Activated T-helper 1 cell treated with anti-CD3 and anti-CD28 coated beads, Interleukin-12 subunit alpha, Interleukin-12 subunit beta, Interleukin-2, Interleukin-4 antibody, amounts not matched to agents 30 ng/mL and 10 ng/mL and 1 ng/mL, durations not matched to agents 14 hours and 24 hours and 36 hours (primary cell): Measurements from ENCODE around the gene METTL4. TPM values are rescaled to one million over a fixed set of nuclear protein-coding genes. Genes with fewer than 3 reads are reported as not detected.

Experiments
- DNase-seq: peaks from one replicate; pipeline ENCODE4 v3.0.0; 2021; ENCODE audit warnings: low spot score
- H3K27ac Mint-ChIP-seq: one replicate; pipeline ENCODE4 v1.8.0; 2021; ENCODE audit warnings: mild to moderate bottlenecking, mixed read lengths
- H3K27me3 Mint-ChIP-seq: one replicate; pipeline ENCODE4 v1.8.0; 2022; ENCODE audit warnings: mild to moderate bottlenecking, moderate library complexity, mixed read lengths; ENCODE audit not compliant: insufficient read depth
- H3K36me3 Mint-ChIP-seq: one replicate; pipeline ENCODE4 v1.8.0; 2021; ENCODE audit warnings: low read depth, mixed read lengths
- H3K4me1 Mint-ChIP-seq: one replicate; pipeline ENCODE4 v1.8.0; 2021; ENCODE audit warnings: low read depth, mixed read lengths
- H3K4me3 Mint-ChIP-seq: one replicate; pipeline ENCODE4 v1.8.0; 2021; ENCODE audit warnings: mild to moderate bottlenecking, moderate library complexity, mixed read lengths
- H3K9me3 Mint-ChIP-seq: one replicate; pipeline ENCODE4 v1.8.0; 2021; ENCODE audit warnings: mixed read lengths
- intact Hi-C: fragments of 100-400 bp; cut with micrococcal nuclease; formaldehyde crosslinking; loops from one replicate; pipeline ENCODE4 v1.15.1; 2024
- total RNA-seq: library from RNA; stranded (reverse); gene quantifications from 2 replicates; pipeline ENCODE4 v1.2.3, GENCODE V29; 2022

Gene METTL4, protein sequence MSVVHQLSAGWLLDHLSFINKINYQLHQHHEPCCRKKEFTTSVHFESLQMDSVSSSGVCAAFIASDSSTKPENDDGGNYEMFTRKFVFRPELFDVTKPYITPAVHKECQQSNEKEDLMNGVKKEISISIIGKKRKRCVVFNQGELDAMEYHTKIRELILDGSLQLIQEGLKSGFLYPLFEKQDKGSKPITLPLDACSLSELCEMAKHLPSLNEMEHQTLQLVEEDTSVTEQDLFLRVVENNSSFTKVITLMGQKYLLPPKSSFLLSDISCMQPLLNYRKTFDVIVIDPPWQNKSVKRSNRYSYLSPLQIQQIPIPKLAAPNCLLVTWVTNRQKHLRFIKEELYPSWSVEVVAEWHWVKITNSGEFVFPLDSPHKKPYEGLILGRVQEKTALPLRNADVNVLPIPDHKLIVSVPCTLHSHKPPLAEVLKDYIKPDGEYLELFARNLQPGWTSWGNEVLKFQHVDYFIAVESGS
- 15.0 and 26.2 TPM in 2 replicates for total RNA-seq

DNA sequence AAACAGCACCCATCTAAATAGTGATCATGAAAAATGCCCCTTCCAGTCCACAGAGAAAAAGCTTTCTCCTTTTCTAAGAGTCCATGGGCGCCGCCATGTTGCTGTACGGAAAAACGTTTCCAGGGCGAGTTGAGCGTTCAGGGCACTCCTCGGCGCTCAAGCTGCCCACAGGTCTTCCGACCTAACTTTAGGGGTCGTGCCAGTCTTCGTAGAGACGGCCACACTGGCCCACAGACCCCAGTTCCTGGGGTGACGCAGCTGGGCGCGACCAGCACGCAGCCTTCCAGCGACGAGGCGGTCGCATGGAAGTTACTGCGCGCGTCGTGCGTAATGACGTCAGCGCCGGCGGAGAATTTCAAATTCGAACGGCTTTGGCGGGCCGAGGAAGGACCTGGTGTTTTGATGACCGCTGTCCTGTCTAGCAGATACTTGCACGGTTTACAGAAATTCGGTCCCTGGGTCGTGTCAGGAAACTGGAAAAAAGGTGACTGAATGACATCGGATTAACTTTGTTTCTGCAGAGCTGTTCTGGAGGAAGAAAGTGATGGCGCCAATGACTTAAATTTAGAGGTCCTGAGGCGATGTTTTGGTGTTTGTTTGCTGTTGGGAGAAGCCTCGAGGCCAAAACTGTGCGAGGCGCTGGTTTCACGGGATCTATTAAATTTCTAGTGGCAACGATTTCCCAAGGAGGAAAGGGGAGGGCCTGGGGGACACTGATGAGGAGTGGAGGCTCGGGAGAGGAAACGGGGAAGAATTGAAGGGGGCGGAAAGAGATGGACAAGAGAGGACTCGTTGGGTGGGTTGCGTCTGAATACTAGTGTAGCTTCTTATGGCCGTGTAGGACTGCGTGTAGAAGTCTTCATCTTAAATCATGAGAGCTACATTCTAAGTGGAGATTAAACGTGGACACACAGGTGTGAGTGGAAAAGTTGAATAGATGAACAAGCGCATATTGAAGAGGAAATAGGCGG is at the start of gene METTL4, which contains the start of gene NDC80:
METTL4 (minus strand) TSS at position 306 of the 971 bp plus-strand sequence. CDS start 4,289 bp downstream, outside the sequence.
NDC80 (plus strand) TSS at position 358 of the 971 bp plus-strand sequence. CDS start 1,429 bp downstream, outside the sequence.
- intact Hi-C loops = loop anchor here (1.0 to 10.0 kb wide), 11 partner anchors 17 to 1759 kb away; partner anchors contain the start of genes MYL12A, MYL12B, SMCHD1 and TGIF1
- H3K9me3 Mint-ChIP-seq = no peaks in the 10 kb centered on the region
- no peaks in the 10 kb centered on the region for H3K27me3 Mint-ChIP-seq
- H3K27ac Mint-ChIP-seq = peak within 1 kb of the TSS; percentile 97
- peak; percentile 79 for DNase-seq
- peak within 1 kb of the TSS; percentile 97 for H3K4me3 Mint-ChIP-seq
- peaks cover 66% of the 10 kb centered on the region for H3K4me1 Mint-ChIP-seq
- H3K36me3 Mint-ChIP-seq = peaks cover 28% of the 10 kb centered on the region

DNA sequence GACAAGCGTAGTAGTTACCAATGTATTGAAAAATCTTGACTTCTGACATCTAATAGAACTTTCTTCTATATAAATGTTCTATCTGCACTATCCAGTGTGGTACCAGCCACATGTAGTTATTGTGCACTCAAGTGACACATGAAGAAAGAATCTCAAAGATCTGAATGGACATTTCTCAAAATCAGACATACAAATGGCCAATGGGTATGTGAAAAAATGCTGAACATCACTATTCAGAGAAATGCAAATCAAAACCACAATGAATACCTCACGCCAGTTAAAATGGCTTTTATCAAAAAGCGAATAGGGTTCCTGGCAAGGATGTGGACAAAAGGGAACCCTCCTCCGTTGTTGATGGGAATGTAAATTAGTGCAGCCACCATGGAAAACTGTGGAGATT is 46.7 kb upstream of the METTL4 start:
- H3K27me3 Mint-ChIP-seq = no peaks in the 10 kb centered on the region
- no peak for DNase-seq
- H3K27ac Mint-ChIP-seq = no peak overlapping the region
- intact Hi-C loops = no loop called here
- peaks cover 33% of the 10 kb centered on the region for H3K36me3 Mint-ChIP-seq
- no peak overlapping the region for H3K4me3 Mint-ChIP-seq
- H3K9me3 Mint-ChIP-seq = no peaks in the 10 kb centered on the region
- H3K4me1 Mint-ChIP-seq = peaks cover 5% of the 10 kb centered on the region

DNA sequence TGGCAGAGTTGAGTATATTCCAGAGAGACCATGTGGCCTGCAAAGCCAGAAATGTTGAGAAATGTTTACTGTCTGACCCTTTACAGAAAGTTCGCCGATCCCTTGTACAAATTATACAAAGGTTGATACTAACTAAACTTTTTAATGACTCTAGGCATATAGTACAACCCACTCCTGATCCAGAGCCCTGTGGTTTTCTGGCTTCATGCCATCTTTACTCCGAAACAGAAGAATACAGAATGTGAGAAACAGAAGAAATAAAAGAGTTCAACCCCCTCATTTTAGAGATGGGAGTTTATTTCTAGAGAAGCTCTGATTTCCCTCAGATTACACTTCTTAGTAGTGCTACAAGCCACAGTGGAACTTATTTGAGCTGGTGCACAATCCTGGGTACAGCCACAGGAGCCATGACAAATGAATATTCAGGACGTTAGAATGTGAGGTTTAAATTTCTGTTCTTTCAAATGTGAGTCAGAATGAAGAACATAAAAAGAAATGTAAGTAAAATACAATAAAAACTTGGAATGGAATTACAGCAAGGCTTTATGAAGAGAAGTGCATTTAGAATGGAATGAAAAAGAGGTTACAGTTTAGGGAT is 46.2 kb upstream of the METTL4 start:
- Mint-ChIP-seq H3K9me3 (no peaks in the 10 kb centered on the region), H3K4me1 (peaks cover 5% of the 10 kb centered on the region)

DNA sequence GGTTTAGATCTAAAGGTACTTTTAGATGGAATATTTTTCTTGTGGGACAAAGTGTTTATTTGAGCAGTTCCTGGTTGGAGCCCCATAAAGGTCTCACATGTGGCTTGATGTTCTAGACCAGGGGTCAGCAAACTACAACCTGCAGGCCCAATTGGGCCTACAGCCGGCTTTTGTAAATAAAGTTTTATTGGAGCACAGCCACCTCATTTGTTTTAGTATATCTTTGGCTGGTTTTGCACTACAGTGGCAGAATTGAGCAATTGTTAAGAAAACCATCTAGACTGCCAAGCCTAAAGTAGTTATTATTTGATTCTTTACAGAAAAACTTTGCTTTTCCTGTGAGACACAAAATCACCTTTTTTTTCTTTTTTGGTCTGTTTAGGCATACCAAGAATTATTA is 41.7 kb upstream of the METTL4 start:
- intact Hi-C loops = no loop called here
- H3K4me1 Mint-ChIP-seq = peaks cover 33% of the 10 kb centered on the region
- H3K9me3 Mint-ChIP-seq = no peaks in the 10 kb centered on the region
- no peak overlapping the region for H3K27ac Mint-ChIP-seq
- H3K27me3 Mint-ChIP-seq = no peaks in the 10 kb centered on the region
- DNase-seq = no peak
- H3K36me3 Mint-ChIP-seq = peaks cover 54% of the 10 kb centered on the region
- H3K4me3 Mint-ChIP-seq = no peak overlapping the region

More for the DNA sequence above, 46.2 kb upstream of the METTL4 start:
- intact Hi-C loops = no loop called here
- Mint-ChIP-seq H3K36me3 (peaks cover 36% of the 10 kb centered on the region), H3K27ac (no peak overlapping the region), H3K27me3 (no peaks in the 10 kb centered on the region), H3K4me3 (no peak overlapping the region)
- DNase-seq = no peak

DNA sequence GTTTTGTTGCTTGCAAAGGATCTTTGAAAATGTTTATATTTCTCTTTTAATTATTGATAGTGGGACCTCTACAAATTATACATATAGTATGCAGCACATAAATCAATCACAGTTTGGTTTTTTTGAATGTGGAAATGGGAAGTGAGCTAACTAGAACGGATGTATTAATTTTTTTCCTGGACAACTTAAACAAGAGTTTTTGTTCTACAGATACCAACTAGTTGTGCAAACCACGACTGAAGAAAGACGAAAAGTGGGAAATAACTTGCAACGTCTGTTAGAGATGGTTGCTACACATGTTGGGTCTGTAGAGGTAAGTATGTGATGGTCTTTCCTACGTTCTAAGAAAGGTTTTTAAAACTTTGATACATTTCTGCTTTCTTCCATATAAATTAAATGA is 39.2 kb upstream of the METTL4 start:
- Mint-ChIP-seq H3K4me1 (peaks cover 43% of the 10 kb centered on the region), H3K27me3 (no peaks in the 10 kb centered on the region)
- intact Hi-C loops = loop anchor here (2.0 kb wide), 1 partner anchor 18 kb away; no protein-coding TSS in a partner anchor

DNA sequence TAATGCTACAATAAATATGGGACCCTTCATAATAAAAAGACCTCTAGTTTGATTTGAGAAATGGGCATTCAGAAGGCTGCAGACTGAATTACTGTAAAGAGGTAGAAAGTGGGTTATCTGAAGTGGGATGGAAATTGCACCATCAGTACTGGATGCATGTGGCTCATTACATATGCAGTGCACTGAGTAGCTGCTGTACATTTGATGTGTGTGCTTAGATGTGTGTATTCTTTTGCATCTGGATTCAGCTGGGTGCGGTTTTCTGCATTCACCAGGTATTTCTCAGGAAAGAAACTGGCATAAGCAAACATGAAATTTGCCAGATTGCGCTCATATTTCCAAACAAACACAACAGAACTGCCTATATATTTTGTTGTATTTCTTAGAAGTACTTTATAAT is 38.3 kb upstream of the METTL4 start:
- H3K27ac Mint-ChIP-seq = peak overlapping the region; percentile 40
- intact Hi-C loops = loop anchor here (2.0 kb wide), 1 partner anchor 19 kb away; no protein-coding TSS in a partner anchor
- H3K27me3 Mint-ChIP-seq = no peaks in the 10 kb centered on the region
- H3K36me3 Mint-ChIP-seq = peaks cover 43% of the 10 kb centered on the region
- H3K4me1 Mint-ChIP-seq = peaks cover 52% of the 10 kb centered on the region
- no peak for DNase-seq
- no peak overlapping the region for H3K4me3 Mint-ChIP-seq
- no peaks in the 10 kb centered on the region for H3K9me3 Mint-ChIP-seq

More for the DNA sequence above, 39.2 kb upstream of the METTL4 start:
- Mint-ChIP-seq H3K4me3 (no peak overlapping the region), H3K9me3 (no peaks in the 10 kb centered on the region), H3K36me3 (peaks cover 47% of the 10 kb centered on the region), H3K27ac (no peak overlapping the region)
- DNase-seq = no peak

DNA sequence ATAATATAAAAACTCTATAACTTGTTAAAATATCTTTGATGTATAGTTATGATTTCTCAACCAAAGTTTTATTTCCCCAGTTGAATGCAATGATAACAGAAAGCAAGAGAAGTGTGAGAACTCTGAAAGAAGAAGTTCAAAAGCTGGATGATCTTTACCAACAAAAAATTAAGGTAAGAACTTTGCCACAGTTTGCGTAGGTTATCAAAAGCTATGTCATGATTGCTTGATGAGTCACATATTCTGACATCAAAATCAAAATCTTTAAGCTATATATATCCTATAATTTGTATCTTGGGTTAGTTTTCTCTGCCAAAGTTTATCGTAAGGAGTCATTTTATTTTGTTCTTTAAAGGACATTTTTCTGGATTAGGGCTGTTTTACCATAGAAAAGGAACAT is 35.0 kb upstream of the METTL4 start:
- H3K9me3 Mint-ChIP-seq = no peaks in the 10 kb centered on the region
- no peaks in the 10 kb centered on the region for H3K27me3 Mint-ChIP-seq
- H3K27ac Mint-ChIP-seq = peak overlapping the region; percentile 87
- no peak for DNase-seq
- peak overlapping the region; percentile 75 for H3K4me3 Mint-ChIP-seq
- H3K4me1 Mint-ChIP-seq = peaks cover 69% of the 10 kb centered on the region
- intact Hi-C loops = loop anchor here (1.0 kb wide), 2 partner anchors 30 to 49 kb away; partner anchors contain the start of gene SMCHD1
- peaks cover 35% of the 10 kb centered on the region for H3K36me3 Mint-ChIP-seq

DNA sequence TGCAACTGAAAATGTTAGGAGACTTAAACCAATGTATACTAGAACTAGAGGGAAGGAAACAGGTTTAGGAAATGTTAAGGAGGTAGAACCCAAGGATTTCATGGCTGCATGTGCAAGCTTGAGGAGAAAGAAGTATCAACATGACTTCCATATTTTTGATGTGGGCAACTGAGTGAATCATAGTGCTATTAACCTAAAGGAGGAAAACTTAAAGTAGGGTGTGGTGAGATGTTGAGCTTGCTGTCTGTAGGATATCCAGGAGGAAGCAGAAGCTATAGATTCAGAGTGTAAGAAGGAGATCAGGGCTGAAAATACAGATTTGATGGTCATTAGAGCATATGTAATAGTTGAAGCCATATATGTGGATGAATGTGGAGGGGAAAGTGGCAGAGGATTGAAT is 31.5 kb upstream of the METTL4 start:
- Mint-ChIP-seq H3K9me3 (no peaks in the 10 kb centered on the region), H3K36me3 (peaks cover 36% of the 10 kb centered on the region), H3K4me1 (peaks cover 66% of the 10 kb centered on the region), H3K27me3 (no peaks in the 10 kb centered on the region), H3K4me3 (no peak overlapping the region), H3K27ac (peak overlapping the region; percentile 13)
- intact Hi-C loops = loop anchor here (1.0 kb wide), 1 partner anchor 9 kb away; no protein-coding TSS in a partner anchor
- DNase-seq = no peak

DNA sequence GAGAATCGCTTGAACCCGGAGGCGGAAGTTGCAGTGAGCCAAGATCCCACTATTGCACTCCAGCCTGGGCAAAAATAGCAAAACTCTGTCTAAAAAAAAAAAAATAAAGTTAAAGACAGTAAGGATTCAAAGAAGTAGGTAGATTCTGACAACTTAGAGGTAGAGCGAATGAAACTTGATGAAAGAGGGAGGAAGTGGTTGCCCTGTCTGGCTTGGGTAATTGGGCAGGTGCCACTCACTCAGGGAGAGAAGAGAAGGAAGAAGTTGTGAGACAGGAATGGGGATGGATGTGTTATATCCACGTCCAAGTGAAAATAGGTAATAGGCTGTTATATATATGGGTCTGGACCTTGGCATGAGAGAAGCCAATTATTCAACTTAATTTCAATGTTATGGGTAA is 26.3 kb upstream of the METTL4 start:
- Mint-ChIP-seq H3K9me3 (peaks cover 4% of the 10 kb centered on the region), H3K36me3 (peaks cover 42% of the 10 kb centered on the region), H3K27me3 (no peaks in the 10 kb centered on the region), H3K27ac (peak overlapping the region; percentile 6), H3K4me1 (peaks cover 46% of the 10 kb centered on the region), H3K4me3 (no peak overlapping the region)
- intact Hi-C loops = no loop called here
- DNase-seq = no peak

DNA sequence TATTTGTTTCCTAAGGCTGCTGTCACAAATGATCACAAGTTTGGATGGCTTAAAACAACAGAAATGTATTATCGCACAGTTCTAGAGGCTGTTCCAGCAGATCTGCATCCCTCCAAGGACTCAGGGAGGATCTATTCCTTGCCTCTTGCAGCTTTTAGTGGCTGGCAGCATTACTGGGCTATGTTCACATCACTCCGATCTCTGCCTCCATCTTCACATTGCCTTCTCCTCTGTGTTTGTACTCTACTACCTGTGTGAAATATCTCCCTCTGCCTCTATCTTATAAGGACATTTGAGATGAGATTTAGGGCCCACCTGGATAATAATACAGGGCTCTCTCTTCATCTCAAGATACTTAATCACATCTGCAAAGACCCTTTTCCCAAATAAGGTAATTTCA is 19.0 kb upstream of the METTL4 start:
- no peaks in the 10 kb centered on the region for H3K9me3 Mint-ChIP-seq
- peak overlapping the region; percentile 77 for H3K27ac Mint-ChIP-seq
- peak overlapping the region; percentile 63 for H3K4me3 Mint-ChIP-seq
- no peak for DNase-seq
- intact Hi-C loops = no loop called here
- peaks cover 37% of the 10 kb centered on the region for H3K36me3 Mint-ChIP-seq
- H3K27me3 Mint-ChIP-seq = no peaks in the 10 kb centered on the region
- H3K4me1 Mint-ChIP-seq = peaks cover 56% of the 10 kb centered on the region

DNA sequence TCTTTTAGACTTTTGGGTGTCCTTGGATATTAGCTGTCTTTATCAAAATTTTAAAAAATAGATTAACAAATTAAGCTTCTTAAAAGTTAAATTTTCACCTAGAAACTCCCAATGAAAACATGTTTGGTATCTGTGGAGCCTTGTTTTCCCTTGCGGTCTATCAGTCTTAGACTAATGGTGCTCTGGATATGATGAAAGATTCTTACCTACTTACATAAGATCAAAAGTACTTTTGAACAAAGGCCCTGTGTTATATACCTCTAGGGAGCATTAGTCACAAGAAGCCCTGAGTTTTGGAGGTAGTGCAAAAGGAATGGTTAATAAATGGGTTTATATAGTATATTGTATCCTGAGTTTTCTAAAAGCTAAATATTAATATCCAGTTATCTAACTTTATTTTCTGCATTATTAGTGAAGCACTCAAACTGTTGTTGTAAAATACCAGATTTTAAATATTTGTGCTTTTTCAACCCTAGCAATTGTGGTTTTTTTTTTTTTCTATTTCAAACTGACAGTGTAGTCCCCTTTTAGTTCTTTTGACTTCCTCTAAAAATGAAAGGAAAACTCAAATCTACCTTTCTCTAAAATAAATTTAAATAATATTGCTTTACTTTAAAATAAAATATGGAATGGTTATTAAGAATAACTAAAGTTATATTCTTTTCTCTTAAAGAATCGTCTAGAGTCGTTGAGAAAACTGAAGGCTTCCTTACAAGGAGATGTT is 18.2 kb upstream of the METTL4 start:
- Mint-ChIP-seq H3K4me1 (peaks cover 58% of the 10 kb centered on the region), H3K27ac (peak overlapping the region; percentile 77), H3K36me3 (peaks cover 36% of the 10 kb centered on the region), H3K4me3 (peak overlapping the region; percentile 63), H3K27me3 (no peaks in the 10 kb centered on the region), H3K9me3 (no peaks in the 10 kb centered on the region)
- no peak for DNase-seq
- intact Hi-C loops = loop anchor here (1.0 to 2.0 kb wide), 3 partner anchors 15 to 68 kb away; no protein-coding TSS in a partner anchor
